SK-N-SH (cell line): ENCODE results near the gene AMD1.

Experiments used
- CTCF ChIP-seq: fragments of 200-600 bp; sonication (generic); IDR thresholded peaks from 2 replicates; pipeline ENCODE4 v1.6.1; 2017; ENCODE audit warnings: antibody characterized with exemption, mild to moderate bottlenecking, moderate library complexity
- EZH2phosphoT487 ChIP-seq: fragments of 200-600 bp; sonication (generic); IDR thresholded peaks from 2 replicates; pipeline ENCODE4 v1.6.1; 2017; ENCODE audit warnings: low read depth, mixed run types, mild to moderate bottlenecking, antibody characterized with exemption, moderate library complexity, borderline replicate concordance
- MAX ChIP-seq: IDR thresholded peaks from 2 replicates; pipeline ENCODE4 v1.4.0; 2012; ENCODE audit warnings: low read depth
- MEF2A ChIP-seq: IDR thresholded peaks from 2 replicates; pipeline ENCODE4 v1.4.0; 2012; ENCODE audit warnings: low read depth, borderline replicate concordance
- RAD21 ChIP-seq: IDR thresholded peaks from 2 replicates; pipeline ENCODE4 v1.6.1; 2012; ENCODE audit warnings: mild to moderate bottlenecking, low read length
- REST ChIP-seq: IDR thresholded peaks from 2 replicates; pipeline ENCODE4 v1.6.1; 2012; ENCODE audit warnings: mild to moderate bottlenecking, low read depth, low read length, moderate library complexity
- RFX5 ChIP-seq: IDR thresholded peaks from 2 replicates; pipeline ENCODE4 v1.6.1; 2012; ENCODE audit warnings: mild to moderate bottlenecking, improper control_type of control experiment, low read length
- SIN3A ChIP-seq: IDR thresholded peaks from 2 replicates; pipeline ENCODE4 v1.6.1; 2012; ENCODE audit warnings: low read depth, mild to moderate bottlenecking, low read length, moderate library complexity, borderline replicate concordance
- SMC3 ChIP-seq: IDR thresholded peaks from 2 replicates; pipeline ENCODE4 v1.6.1; 2012; ENCODE audit warnings: low read depth, low read length, improper control_type of control experiment
- TCF12 ChIP-seq: IDR thresholded peaks from 2 replicates; pipeline ENCODE4 v1.4.0; 2012
- YY1 ChIP-seq: IDR thresholded peaks from 2 replicates; pipeline ENCODE4 v1.4.0; 2012; ENCODE audit warnings: low read depth, mild to moderate bottlenecking

GRCh38 chr6:110831405-110831804, 43.2 kb upstream of the AMD1 start:
- TF ChIP-seq SMC3, result no peak
- TF ChIP-seq MEF2A, result no peak
- no peak for TF ChIP-seq CTCF
- no peak for TF ChIP-seq SIN3A
- no peak for TF ChIP-seq REST
- no peak for TF ChIP-seq RFX5
- TF ChIP-seq YY1, result no peak
- TF ChIP-seq TCF12, result no peak
- no peak for TF ChIP-seq EZH2phosphoT487
- no peak for TF ChIP-seq RAD21
- TF ChIP-seq MAX, result no peak
